GM12874 (cell line): Measurements from ENCODE around the gene PDE1A.

Experiments
- TF ChIP-seq, protein P1 (sequence below): IDR thresholded peaks from 2 replicates; pipeline ENCODE4 v1.5.1; 2011; ENCODE audit warnings: low read depth, mild to moderate bottlenecking, control low read depth, low read length, moderate library complexity; ENCODE audit not compliant: insufficient read depth

The PDE1A gene

DNA sequence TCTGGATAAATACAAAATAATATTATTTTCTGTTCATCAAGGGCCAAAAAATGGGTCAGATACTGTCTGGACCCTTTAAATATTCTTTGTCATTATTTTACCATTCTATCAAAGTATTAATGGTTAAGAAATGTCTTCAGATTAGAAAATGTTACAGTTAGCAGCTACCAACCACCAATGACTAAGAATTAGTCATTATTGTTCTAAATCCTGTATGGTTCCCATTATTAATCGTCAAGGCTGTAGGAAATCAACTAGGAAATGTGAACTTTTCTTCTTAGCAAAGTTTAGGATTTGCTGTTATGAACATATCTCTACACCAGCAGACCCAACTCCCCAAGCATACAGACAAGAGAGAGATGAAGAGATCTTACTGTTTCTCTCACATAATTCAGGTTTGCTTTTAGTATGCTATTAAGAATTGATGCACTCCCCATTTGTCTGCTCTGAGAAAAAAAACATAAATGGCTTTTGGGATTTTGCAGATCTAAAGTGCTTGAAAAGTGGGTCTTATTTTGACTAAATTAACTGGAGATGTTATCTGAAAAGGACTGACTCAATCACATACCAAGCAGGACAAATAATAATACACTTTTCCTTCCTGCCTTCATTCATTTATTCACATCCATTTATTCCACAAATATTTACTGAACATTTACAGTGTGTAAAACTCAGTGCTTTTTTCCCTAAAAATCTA, 293.5 kb downstream of the PDE1A start:
- TF ChIP-seq, protein P1, sequence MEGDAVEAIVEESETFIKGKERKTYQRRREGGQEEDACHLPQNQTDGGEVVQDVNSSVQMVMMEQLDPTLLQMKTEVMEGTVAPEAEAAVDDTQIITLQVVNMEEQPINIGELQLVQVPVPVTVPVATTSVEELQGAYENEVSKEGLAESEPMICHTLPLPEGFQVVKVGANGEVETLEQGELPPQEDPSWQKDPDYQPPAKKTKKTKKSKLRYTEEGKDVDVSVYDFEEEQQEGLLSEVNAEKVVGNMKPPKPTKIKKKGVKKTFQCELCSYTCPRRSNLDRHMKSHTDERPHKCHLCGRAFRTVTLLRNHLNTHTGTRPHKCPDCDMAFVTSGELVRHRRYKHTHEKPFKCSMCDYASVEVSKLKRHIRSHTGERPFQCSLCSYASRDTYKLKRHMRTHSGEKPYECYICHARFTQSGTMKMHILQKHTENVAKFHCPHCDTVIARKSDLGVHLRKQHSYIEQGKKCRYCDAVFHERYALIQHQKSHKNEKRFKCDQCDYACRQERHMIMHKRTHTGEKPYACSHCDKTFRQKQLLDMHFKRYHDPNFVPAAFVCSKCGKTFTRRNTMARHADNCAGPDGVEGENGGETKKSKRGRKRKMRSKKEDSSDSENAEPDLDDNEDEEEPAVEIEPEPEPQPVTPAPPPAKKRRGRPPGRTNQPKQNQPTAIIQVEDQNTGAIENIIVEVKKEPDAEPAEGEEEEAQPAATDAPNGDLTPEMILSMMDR: no peak

DNA sequence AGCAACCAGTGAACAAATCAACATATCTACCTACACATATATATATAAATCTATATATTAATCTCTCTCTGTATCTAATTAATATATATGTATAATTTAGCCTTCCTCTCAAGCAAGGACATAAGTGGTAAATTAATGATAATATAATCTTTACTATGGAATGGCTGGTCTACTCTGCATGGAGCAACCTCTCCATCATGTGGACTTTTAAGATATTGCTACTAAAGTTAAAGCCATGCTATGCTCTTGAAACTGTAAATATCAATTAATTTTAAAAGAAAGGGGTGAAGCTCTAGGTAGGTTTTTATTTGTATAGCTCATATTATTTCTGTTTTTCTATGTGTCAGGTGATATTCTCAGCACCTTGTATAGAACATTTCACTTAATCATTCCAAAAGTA, 294.2 kb downstream of the PDE1A start:
- TF ChIP-seq, protein P1: no peak

DNA sequence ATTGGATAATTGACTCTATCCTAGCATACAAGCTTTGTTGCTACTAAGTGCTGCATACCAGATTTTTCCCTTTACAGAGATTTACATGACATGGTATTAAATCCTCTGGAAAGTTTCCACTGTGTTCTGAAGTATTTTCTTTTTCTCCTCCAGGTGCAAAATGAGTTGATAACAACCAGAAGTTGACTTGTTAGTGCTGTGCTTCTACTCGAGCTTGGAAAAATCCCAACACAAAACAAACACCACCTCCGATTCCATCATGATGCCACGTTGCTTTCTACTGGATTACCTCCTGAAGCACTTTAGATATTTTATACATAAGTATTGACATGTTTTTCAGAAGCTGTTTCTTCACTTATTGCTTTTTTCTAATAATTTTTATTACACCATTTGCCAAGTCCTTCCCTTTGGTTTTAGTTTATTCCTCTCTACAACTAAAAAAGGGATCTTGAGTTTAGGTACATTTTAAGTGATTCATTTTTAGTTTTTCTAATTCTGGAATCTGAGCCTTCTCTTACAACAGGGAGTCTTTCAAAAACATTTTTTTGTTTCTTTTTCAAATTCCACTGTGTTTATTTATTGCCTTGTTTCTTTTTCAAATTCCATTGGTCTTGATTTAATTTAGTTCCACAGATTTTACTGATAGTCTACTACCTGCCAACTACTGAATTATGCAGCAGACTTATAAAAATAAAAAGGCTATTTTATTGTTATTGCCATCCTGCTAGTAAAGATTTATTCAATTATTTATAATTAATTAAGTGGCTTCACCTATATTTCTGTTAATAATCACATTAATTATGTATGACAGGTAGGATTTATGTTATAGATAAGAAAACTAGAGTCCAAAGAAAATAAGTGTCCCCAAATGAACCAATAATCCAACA, 297.8 kb downstream of the PDE1A start:
- TF ChIP-seq, protein P1: no peak

DNA sequence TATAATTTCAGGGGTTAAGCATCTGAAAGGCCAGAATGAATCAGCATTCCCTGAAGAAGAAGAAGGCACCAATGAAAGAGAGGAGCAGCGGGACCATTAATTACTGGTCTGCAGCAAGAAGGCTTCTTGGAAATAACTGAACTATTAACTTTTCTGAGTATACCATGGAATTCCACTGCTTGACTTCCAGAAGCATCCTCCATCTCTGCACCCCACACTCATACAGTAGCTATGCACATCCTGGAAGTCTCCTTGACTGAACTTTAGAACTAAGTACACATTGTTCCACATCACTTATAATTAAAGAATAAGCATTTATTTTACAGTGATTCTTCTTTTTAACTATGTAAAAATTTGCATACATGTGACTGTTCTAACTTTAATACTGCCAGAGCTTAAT, 309.6 kb downstream of the PDE1A start:
- TF ChIP-seq, protein P1: no peak

DNA sequence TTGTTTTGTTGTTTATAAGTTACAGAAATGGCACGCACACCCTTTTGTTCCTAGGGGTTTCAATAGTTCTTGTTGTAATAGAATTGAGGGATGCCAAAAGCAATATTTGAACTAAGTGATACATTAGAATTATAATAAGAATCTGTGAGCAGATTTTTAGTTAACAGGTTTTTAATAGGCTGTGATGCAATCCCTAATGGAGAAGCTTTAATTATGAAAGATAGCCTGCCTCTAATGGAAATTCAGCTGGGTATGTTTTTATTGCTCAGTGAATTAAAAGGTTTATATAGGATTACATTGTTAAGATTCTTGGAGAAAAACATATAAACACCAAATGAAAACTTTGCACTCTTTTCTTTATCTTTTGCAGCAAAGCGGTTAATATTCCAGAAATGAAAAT, 310.1 kb downstream of the PDE1A start:
- TF ChIP-seq, protein P1: no peak

DNA sequence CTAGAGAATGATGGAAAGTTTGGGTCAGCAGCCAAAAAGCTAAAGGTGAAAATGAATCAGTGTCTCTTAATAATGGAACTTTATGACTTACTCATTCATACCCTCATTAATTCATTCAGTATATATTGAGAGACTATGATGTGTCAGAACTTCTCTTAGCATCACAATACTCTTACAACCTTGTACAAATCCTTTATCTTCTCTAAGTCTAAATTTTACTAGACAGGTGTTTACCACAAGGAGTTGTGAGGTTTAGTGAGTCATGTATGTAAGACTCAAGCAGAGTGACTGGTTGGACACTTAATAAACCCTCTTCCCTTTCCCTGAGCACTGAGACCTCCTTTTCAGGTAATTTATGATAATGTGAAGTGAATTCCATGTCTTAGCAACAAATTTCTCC, 311.6 kb downstream of the PDE1A start:
- TF ChIP-seq, protein P1: no peak

DNA sequence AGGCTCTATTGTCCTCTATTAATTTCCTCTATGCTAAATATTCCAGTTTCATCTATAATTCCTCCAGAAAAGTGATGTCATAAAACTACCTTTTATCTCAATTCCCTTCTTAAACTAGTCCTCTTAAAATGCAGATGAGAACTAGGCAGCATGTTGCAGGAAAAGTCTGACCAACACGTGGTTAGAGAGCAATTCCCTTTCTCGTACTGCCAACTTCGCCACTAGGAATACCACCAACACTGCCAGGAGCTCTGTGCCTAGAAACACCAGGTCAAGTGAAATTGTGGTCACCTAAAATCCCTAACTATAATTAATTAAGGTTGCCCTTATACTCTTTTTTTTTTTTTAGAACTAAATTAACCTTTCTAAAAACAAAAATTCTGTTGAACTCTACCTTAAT, 313.5 kb downstream of the PDE1A start:
- TF ChIP-seq, protein P1: no peak
